ENCODE data around the gene TNFSF12.

GRCh38 chr17:7556627-7557026, 7.8 kb downstream of the TNFSF12 start:
- TF ChIP-seq CTCF (IDR thresholded peaks at IDR 0.05; ENCODE audit: insufficient read depth, low read depth, low read length) (no peak), EZH2 (IDR thresholded peaks at IDR 0.05; ENCODE audit: insufficient read depth, low read length) (no peak)
